Activated CD8-positive, alpha-beta memory T cell treated with anti-CD3 and anti-CD28 coated beads, Interleukin-2, amount 50 U/mL, for 4 hours (primary cell): ENCODE data around the gene C5orf24.
"Not testable (repeated sequence)": the region's sequence is repeated elsewhere in the genome, so short reads cannot be mapped to it uniquely, and the experiment has no call there.

Source experiments
- DNase-seq: peaks from one replicate; pipeline ENCODE4 v3.0.0-alpha.2; 2020

C5orf24 gene

DNA sequence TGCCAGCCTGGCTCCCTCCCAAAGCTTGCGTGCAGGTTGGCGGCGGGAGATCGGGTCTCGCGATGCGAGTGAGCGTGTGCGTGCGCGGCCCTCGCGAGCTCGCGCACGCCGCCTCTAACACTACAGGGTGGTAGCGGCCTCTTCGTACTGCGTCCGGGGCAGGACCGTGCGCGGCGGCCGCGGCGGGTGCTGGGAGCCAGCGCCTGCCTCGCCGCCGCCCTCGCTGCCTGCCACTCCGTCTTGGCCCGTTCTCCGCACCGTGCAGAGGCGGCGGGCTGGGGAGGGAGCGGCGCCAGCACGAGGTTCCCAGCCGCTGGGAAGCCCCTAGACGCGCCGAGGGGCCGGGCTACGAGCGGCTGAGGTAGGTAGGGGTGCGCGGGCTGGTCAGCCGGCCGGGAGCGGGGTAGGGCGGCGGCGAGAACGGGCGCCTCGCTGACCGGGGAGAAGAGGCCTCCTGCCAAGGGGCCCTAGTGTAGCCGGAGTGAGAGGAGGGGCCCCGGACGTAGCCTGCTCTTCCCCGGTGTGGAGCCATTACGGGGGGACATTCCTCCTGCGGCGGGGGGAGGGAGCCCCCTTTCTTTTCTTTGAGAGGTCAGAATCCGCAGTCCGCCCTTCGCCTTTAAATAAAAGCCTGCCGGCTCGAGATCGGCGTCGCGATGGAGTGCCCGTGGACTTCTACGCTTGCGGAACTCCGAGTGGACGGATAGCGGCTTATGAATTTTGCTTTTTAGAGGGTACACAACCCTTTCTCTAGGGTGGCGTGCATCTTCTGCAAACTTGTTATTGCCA lies at the start of gene C5orf24:
Gene C5orf24, plus strand, starts transcription at position 117 of the 789 bp plus-strand sequence. CDS start 8,933 bp downstream, outside the sequence.
- peak; percentile 91 for DNase-seq

DNA sequence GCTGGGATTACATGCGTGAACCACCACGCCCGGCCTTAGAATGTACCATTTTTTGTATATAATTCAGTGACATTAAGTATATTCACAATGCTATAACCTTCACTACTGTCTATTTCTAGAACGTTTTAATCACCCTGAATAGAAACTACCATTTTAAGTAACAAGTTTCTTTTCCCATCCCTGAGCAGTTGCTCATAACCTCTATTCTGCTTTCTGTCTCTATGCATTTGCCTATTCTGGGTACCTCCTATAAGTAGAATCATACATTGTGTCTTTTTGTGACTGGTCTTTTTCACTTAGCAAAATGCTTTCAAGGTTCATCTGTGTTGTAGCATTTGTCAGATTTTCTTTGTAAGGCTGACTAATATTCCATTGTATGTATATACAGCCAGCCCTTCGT lies 47.3 kb upstream of the C5orf24 start:
- DNase-seq = no peak

DNA sequence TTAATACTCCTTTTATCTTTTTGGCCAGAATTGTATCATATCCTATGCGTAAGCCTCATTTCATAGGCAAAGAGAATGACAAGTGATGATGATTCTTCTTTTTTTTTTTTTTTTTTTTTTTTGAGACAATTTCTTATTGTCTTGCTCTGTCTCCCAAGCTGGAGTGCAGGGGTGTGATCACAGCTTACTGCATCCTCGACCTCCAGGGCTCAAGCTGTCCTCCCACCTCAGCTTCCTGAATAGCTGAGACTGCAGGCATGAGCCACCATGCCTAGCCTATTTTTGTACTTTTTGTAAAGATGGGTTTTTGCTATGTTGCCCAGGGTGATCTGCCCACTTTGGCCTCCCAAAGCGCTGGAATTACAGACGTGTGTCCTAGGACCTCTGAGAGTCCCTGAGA lies 41.9 kb upstream of the C5orf24 start:
- DNase-seq = no peak

- DNase-seq = no peak
These were observed 32.4 kb upstream of the C5orf24 start for GRCh38 chr5:134813407-134813806.

GRCh38 chr5:134813827-134814226 lies 31.9 kb upstream of the C5orf24 start:
- no peak for DNase-seq

GRCh38 chr5:134817006-134817405 lies 28.8 kb upstream of the C5orf24 start:
- DNase-seq = no peak

DNA sequence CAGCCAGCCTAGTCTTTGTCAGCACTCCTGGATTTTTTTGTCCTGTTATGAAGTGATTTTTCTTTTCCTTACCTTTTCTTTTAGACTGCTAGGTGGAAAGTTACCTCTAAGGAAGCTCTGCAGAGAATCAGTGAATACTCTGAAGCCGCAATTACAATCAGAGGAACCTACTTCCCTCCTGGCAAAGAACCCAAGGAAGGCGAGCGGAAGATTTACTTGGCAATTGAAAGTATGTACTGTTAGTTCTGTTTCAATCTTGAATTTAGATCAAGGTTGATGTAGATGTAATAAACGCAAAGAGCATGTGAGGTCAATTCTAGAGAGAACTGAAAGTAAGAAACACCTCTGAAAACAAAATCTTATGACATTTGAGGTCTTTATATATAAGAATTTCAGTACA lies 27.0 kb upstream of the C5orf24 start:
- no peak for DNase-seq

DNA sequence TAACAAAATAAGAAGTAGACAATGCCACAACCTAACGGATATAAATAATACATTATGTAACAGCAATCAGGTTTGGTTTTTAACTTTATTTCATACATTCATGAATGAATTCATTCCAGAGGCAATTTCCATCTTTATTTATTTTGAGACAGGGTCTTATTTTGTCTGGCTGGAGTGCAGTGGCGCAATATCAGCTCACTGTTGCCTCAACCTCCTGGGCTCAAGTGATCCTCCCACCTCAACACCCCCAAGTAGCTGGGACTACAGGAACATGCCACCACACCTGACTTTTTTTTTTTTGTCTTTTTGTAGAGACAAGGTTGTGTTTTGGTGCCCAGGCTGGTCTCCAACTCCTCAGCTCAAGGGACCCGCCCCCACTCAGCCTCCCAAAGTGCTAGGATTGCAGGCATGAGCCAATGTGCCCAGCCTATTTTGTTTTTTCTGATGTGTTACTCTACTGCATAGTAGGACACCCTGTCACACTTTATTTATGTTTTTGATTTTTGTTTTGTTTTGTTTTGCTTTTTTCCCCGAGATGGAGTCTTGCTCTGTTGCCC lies 26.3 kb upstream of the C5orf24 start:
- DNase-seq = no peak

DNA sequence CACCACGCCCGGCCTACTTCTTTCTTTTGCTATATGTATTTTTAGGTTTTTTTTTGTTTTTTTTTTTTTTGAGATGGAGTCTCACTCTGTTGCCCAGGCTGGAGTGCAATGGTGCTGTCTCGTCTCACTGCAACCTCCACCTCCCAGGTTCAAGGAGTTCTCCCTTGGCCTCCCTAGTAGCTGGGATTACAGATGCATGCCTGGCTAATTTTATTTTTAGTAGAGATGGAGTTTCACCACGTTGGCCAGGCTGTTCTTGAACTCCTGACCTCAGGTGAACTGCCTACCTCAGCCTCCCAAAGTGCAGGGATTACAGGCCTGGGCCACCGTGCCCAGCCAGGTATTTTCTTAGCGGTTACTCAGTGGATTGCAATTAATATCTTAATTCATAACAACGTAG lies 23.9 kb upstream of the C5orf24 start:
- no peak for DNase-seq

GRCh38 chr5:134824681-134825080 lies 21.1 kb upstream of the C5orf24 start:
- DNase-seq = no peak

- no peak for DNase-seq
These were observed 20.6 kb upstream of the C5orf24 start for GRCh38 chr5:134825212-134825611.

- no peak for DNase-seq
These were observed 12.3 kb upstream of the C5orf24 start for GRCh38 chr5:134833340-134834032.

- no peak for DNase-seq
These were observed 10.1 kb upstream of the C5orf24 start for GRCh38 chr5:134835623-134836022.

- DNase-seq = no peak
These were observed 8.1 kb upstream of the C5orf24 start for GRCh38 chr5:134837530-134838181.

DNA sequence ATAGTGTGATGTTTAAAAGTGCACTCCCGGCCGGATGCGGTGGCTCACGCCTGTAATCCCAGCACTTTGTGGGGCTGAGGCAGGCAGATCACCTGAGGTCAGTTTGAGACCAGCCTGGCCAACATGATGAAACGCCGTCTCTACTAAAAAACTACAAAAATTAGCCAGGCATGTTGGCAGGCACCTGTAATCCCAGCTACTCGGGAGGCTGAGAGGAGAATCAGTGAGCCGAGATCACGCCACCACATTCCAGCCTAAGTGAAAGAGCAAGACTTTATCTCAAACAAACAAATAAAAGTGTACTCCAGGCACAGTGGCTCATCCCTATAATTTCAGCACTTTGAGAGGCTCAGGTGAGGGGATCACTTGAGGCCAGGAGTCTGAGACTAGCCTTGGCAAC lies 7.4 kb upstream of the C5orf24 start:
- not testable (repeated sequence) for DNase-seq

GRCh38 chr5:134840811-134841210 lies 5.0 kb upstream of the C5orf24 start:
- DNase-seq = no peak

GRCh38 chr5:134844252-134844651 lies 1.5 kb upstream of the C5orf24 start:
- no peak for DNase-seq

DNA sequence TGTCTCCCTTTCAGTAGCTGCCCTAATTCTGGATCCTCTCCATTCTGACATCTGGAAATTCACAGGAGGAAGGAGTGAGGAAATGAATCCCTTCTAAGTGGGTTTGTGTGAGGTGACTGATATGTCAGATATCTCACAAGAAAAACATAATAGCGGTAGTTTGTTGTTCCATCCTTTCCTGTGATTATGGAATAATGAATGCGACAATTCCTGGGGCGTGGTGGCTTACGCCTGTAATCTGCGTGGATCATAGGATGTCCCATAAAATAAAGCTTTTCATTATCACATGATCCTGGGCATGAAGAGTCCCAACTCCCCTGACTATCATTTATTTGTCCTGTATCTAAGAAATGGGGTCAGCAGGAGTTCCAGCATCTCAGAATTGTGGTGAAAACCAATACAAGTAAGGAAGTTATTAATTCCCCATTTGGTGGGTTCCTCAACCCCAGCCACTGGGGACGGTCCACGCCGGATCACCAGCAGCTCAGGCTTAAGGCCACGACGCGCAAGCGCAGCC lies 375 bp upstream of the C5orf24 start:
- DNase-seq = no peak

- no peak for DNase-seq
These were observed 833 bp downstream of the C5orf24 start for GRCh38 chr5:134846641-134846960.

DNA sequence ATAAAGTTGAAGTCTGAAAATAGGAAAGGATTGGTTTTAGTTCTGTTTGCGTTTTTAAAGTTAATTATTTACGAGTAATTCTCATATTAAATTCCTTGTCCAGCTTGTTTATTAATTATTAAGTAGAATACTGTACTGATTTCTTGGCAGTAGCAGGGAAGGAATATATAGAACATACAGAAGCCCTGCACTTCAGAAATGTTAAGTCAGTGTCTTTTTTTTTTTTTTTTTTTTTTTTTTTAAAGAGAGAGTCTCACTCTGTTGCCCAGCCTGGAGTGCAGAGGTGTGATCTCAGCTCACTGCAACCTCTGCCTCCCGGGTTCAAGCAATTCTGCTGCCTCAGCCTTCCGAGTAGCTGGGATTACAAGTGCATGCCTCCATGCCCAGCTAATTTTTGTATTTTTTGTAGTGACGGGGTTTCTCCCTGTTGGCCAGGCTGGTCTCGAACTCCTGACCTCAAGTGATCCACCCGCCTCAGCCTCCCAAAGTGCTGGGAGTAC lies 3.7 kb downstream of the C5orf24 start:
- not testable (repeated sequence) for DNase-seq

DNA sequence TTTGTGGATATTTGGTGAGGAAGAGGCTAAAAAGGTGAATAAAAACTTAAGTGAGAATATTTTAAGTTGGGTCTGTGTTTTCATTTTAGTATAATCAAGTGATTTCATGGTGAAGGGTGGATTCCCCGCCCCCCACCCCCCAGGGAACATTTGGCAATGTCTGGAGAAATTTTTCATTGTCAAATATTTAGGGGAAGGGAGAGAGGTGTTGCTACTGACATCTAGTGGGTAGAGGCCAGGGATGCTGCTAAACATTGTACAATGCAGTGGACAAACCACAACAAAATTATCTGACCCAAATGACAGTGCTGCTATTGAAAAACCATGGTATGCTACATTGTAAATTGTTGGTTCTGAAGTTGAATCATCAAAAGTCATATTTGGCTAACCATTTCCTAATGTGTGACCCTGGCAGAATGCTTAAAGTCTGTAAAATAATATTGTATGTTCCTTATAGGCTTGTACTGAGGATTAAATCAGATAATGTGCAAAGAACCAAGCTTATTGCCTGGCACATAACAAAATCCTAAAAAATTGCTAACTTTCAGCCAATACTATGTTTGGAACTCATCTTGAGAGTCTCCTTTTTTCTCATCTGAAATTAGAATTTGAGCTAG lies 5.6 kb downstream of the C5orf24 start:
- no peak for DNase-seq

- not testable (repeated sequence) for DNase-seq
These were observed 10.7 kb downstream of the C5orf24 start for GRCh38 chr5:134856465-134856864.

DNA sequence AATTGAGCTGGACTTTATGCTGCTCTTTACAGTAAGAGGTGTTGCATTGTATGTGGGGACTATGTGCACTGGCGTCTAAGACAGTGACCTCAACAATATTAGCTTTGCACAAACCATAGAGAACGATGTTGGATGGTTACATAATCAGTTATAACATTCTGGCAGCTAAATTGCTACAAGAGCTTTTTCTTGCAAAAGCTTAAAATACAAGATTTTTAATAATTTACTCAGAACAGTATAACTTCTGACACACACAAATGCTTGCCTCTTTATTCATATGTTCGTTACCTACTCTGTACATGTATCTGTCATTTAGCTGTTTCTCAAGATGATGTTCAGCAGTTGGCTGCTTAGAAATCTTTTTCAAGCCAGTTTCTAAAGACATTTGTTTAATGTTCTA lies 11.6 kb downstream of the C5orf24 start:
- no peak for DNase-seq
